Pancreas (tissue), 10 donors: ENCODE results near the gene TFRC. TPM values are rescaled to one million over a fixed set of nuclear protein-coding genes. Genes with fewer than 3 reads are reported as not detected.
"Not testable (repeated sequence)": the region's sequence is repeated elsewhere in the genome, so short reads cannot be mapped to it uniquely, and the experiment has no call there.

Experiments used
- ATAC-seq, 4 donors: fragments of 200-7000 bp; cut with Tn5 transposase; one replicate each; pipeline versions ENCODE4 v1.8.0 to v1.9.1; 2020; ENCODE audit warnings: mild to moderate bottlenecking in 4 of 4, moderate library complexity in 4 of 4
- DNase-seq, 6 donors: peaks; one replicate each; pipeline ENCODE4 v3.0.0-alpha.2; 2020
- FAIRE-seq: peaks from 2 replicates; lab custom pipeline; 2012; peaks lifted over from hg19 to GRCh38; lab: Jason Lieb, UNC
- H3K27ac ChIP-seq, 4 donors: fragments of 200-600 bp; sonication (generic); 1 replicate in 3 of 4; 2 replicates in 1 of 4; pipeline versions ENCODE4 v1.5.0 to v1.8.0; 2020
- H3K27me3 ChIP-seq, 4 donors: fragments of 200-600 bp; one replicate each; pipeline ENCODE4 v1.8.0; 2021
- H3K36me3 ChIP-seq, 3 donors: fragments of 200-600 bp; sonication (generic) in 1 of 3; one replicate each; pipeline versions ENCODE4 v1.5.0 to v1.8.0; 2020 to 2021
- H3K4me1 ChIP-seq, 3 donors: fragments of 200-600 bp; one replicate each; pipeline ENCODE4 v1.8.0; 2021
- H3K4me3 ChIP-seq, 4 donors: fragments of 200-600 bp; sonication (generic) in 2 of 4; one replicate each; pipeline versions ENCODE4 v1.5.0 to v1.8.0; 2020 to 2021
- H3K9me3 ChIP-seq, 4 donors: fragments of 200-600 bp; one replicate each; pipeline ENCODE4 v1.8.0; 2021
- WGBS, 2 donors: extraction: QIAGEN DNeasy Blood & Tissue Kit; methylation state at CpG; one replicate each; pipeline ENCODE4 v1.1.7; 2013; 5-methylcytosine and 5-hydroxymethylcytosine counted together
- intact Hi-C, 3 donors: fragments of 100-400 bp; cut with DNase I; formaldehyde crosslinking; loops; one replicate each; pipeline versions ENCODE4 v1.11.1 to v1.14.2; 2022
- polyA plus RNA-seq, 2 donors: library from polyadenylated mRNA; stranded (reverse); fragments of 200-250 nt; gene quantifications; one replicate each; pipeline ENCODE4 v1.2.3, GENCODE V29; 2013
- total RNA-seq, 6 donors: library from RNA; stranded (reverse); fragmentation: NEBNext Ultra II Directional in 4 of 6; extraction: Animal tissue kit (Norgen Biotek cat#: 25700) in 4 of 6; gene quantifications; one replicate each; pipeline versions ENCODE4 v1.2.1 to v1.2.4, GENCODE V29; 2021 to 2023
- TF ChIP-seq, protein P1 (sequence below), 4 donors: fragments of 200-600 bp; sonication (generic) in 3 of 4; IDR thresholded peaks; one replicate each; pipeline versions ENCODE4 v1.5.0 to v1.8.0; 2021; ENCODE audit warnings: antibody characterized with exemption in 4 of 4
- donor health status: healthy with polysubstance abuse.
- donor health status: DM: no; HTN: no; CAD: no; lungs with moderate emphysema.
- donor health status: DM: no; HTN: no; CAD: no.
- donor health status: control.
- donor health status: control.
- donor health status: Bipolar disorder and iron deficiency.
- donor health status: DM: yes; HTN: yes; CAD: no.
- donor health status: DM: no; HTN: no; CAD: no.
- donor health status: DM: no; HTN: no; CAD: no.
- donor health status: DM: yes; HTN: yes; CAD: no.

The TFRC gene
- total and polyA plus RNA-seq, 8 donors: 7.8 to 45.6 (median 27.7) TPM

DNA sequence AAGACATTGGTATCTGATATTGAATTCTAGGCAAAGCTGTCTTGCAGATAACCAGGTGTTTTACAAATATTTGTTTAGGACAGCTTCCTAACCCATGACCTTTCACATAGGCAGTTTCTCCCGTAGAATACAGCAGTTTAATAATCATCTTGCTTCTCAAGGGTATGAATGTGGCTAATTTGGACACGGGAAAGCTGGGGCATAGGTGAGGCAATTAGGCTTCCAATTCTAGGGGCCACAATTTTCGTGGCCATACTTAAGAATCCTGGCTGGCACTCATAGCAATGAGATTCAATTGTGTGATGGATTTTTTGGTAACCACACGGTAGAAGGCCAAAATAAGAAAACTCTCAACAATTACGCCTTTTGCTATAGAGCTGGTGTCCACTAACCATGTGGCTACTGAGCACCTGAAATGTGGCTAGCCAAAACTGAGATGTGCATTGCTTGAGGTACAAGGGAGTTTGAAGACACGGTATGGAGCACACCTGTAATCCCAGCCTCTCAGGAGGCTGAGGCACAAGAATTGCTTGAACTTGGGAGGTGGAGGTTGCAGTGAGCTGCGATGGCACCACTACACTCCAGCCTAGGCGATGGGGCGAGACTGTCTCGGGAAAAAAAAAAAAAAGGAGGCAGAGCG lies 34.4 kb downstream of the TFRC start:
- peak in 1 of 4 donors; percentile 28 for ATAC-seq
- WGBS, 2 donors: 71 to 73% methylated on average over 9 to 11 of the region's 11 CpGs
- Histone ChIP-seq H3K27me3 (no peaks in the 10 kb centered on the region), H3K4me1 (peaks cover 0 to 4% (median 0%) of the 10 kb centered on the region in 3 donors), H3K27ac (no peak overlapping the region), H3K9me3 (no peaks in the 10 kb centered on the region), H3K36me3 (peaks cover 6 to 40% (median 12%) of the 10 kb centered on the region in 3 donors), H3K4me3 (no peak overlapping the region)
- no peak for DNase-seq
- FAIRE-seq: no peak
- TF ChIP-seq, protein P1, sequence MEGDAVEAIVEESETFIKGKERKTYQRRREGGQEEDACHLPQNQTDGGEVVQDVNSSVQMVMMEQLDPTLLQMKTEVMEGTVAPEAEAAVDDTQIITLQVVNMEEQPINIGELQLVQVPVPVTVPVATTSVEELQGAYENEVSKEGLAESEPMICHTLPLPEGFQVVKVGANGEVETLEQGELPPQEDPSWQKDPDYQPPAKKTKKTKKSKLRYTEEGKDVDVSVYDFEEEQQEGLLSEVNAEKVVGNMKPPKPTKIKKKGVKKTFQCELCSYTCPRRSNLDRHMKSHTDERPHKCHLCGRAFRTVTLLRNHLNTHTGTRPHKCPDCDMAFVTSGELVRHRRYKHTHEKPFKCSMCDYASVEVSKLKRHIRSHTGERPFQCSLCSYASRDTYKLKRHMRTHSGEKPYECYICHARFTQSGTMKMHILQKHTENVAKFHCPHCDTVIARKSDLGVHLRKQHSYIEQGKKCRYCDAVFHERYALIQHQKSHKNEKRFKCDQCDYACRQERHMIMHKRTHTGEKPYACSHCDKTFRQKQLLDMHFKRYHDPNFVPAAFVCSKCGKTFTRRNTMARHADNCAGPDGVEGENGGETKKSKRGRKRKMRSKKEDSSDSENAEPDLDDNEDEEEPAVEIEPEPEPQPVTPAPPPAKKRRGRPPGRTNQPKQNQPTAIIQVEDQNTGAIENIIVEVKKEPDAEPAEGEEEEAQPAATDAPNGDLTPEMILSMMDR (IDR thresholded peaks at IDR 0.05): no peak
- intact Hi-C loops: no loop called here

DNA sequence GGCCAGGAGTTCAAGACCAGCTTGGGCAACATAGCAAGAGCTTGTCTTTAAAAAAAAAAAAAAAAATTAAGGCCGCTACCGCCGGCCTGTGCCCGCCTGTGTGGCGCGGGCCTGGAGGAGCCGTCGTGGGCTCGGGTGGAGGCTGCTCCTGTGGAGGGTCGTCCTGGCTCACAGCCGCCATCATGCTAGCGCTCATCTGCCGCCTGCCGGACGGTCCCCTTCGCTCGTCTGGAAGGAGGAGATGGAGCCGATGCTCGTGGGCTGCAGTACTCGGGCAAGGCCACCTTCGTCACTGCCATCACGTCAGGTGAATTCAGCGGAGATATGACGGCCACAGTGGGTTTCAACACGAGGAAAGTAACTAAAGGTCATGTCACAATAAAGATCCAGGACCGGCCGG lies 37.4 kb downstream of the TFRC start:
- DNase-seq: no peak
- intact Hi-C loops: no loop called here
- no peak for FAIRE-seq
- H3K27ac ChIP-seq: no peak overlapping the region
- peaks cover 0 to 11% (median 0%) of the 10 kb centered on the region in 3 donors for H3K36me3 ChIP-seq
- H3K4me1 ChIP-seq: peaks cover 0 to 4% (median 0%) of the 10 kb centered on the region in 3 donors
- TF ChIP-seq, protein P1 (IDR thresholded peaks at IDR 0.05): no peak
- WGBS, 2 donors: 97 to 98% methylated on average over 26 to 27 of the region's 27 CpGs
- H3K9me3 ChIP-seq: no peaks in the 10 kb centered on the region
- H3K4me3 ChIP-seq: no peak overlapping the region
- no peak for ATAC-seq
- no peaks in the 10 kb centered on the region for H3K27me3 ChIP-seq

GRCh38 chr3:196042673-196043072 lies 39.2 kb downstream of the TFRC start:
- DNase-seq: no peak
- no peaks in the 10 kb centered on the region for H3K27me3 ChIP-seq
- H3K4me3 ChIP-seq: no peak overlapping the region
- FAIRE-seq: no peak
- WGBS, 2 donors: 95 to 96% methylated on average over 6 of the region's 6 CpGs
- no peaks in the 10 kb centered on the region for H3K9me3 ChIP-seq
- ATAC-seq: no peak
- no peaks in the 10 kb centered on the region for H3K36me3 ChIP-seq
- H3K27ac ChIP-seq: no peak overlapping the region
- H3K4me1 ChIP-seq: peaks cover 0 to 4% (median 0%) of the 10 kb centered on the region in 3 donors
- TF ChIP-seq, protein P1 (IDR thresholded peaks at IDR 0.05): no peak
- intact Hi-C loops: no loop called here

DNA sequence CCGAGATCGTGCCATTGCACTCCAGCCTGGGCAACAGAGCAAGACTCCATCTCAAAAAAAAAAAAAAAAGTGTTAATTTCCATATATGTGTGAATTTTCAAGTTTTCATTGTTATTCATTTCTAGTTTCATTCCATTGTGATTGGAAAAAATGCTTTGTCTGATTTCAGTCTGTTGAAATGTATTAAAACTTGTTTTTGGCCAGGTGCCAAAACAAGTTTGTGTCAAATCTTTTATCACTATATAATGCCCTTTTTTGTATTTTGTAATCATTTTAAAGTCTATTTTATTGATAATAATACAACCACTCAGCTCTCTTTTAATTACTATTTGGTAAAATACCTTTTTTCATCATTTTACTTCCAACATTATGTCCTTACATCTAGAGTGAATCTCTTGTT lies 42.5 kb downstream of the TFRC start:
- Histone ChIP-seq H3K27ac (no peak overlapping the region), H3K9me3 (no peaks in the 10 kb centered on the region), H3K27me3 (no peaks in the 10 kb centered on the region), H3K4me1 (no peaks in the 10 kb centered on the region), H3K4me3 (no peak overlapping the region), H3K36me3 (no peaks in the 10 kb centered on the region)
- intact Hi-C loops: no loop called here
- ATAC-seq (no peak), FAIRE-seq (peak; percentile 26), DNase-seq (no peak)
- TF ChIP-seq, protein P1 (IDR thresholded peaks at IDR 0.05): no peak
- 92 to 100% methylated on average over 2 of the region's 2 CpGs for WGBS, 2 donors

DNA sequence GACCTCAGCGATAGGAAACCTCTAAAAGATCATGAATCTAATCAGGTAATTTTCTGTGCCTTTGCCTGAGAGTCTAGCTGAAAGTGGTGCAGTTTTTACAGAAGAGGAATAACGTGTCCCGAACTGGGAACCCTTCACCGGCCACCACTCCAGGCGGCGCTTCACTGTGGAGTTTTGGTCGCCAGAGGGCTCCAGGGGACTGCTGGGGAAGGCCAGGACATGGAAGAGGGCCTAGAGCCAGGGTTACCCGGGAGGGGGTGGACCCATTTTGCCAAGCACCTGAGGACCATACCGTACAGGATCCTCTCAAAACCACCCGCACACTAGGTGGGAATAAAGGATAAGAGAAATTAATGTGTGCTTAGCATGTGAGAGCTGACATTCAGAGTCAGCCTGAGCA lies 55.8 kb downstream of the TFRC start:
- ATAC-seq: peak in 3 of 4 donors; percentile 64 to 81 (median 77)
- H3K27ac ChIP-seq, FAIRE-seq, intact Hi-C loops, H3K4me3 ChIP-seq, H3K9me3 ChIP-seq, H3K4me1 ChIP-seq, H3K27me3 ChIP-seq, H3K36me3 ChIP-seq: not testable (repeated sequence)
- TF ChIP-seq, protein P1 (IDR thresholded peaks at IDR 0.05): peak in 2 of 4 donors; percentile 18
- peak in 2 of 6 donors; percentile 29 to 71 for DNase-seq
- WGBS, 2 donors: 24 to 25% methylated on average over 10 of the region's 10 CpGs
